ENCODE results near the gene EARS2.

DNA sequence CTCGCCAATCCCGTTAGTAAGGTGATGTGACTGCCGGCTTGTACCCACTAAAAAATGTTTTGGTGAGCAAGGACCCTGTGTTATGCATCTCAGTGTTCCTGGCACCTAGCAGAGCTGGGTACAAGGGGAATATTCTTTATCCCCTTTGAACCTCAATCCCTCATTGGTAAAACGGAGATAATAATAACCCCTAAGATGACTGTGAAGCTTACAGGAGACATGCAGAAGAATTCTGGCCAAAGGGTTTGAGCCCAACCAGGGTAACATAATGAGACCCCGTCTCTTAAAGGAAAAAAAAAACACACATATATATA is 47.8 kb downstream of the EARS2 start:
- TF ChIP-seq ATF1 (CRISPR knock-in tag; IDR thresholded peaks at IDR 0.05) (no peak), CREM (CRISPR knock-in tag; IDR thresholded peaks at IDR 0.05) (no peak)
- TF ChIP-seq, protein P1, sequence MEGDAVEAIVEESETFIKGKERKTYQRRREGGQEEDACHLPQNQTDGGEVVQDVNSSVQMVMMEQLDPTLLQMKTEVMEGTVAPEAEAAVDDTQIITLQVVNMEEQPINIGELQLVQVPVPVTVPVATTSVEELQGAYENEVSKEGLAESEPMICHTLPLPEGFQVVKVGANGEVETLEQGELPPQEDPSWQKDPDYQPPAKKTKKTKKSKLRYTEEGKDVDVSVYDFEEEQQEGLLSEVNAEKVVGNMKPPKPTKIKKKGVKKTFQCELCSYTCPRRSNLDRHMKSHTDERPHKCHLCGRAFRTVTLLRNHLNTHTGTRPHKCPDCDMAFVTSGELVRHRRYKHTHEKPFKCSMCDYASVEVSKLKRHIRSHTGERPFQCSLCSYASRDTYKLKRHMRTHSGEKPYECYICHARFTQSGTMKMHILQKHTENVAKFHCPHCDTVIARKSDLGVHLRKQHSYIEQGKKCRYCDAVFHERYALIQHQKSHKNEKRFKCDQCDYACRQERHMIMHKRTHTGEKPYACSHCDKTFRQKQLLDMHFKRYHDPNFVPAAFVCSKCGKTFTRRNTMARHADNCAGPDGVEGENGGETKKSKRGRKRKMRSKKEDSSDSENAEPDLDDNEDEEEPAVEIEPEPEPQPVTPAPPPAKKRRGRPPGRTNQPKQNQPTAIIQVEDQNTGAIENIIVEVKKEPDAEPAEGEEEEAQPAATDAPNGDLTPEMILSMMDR (IDR thresholded peaks at IDR 0.05), result no peak
- TF ChIP-seq, protein P2, sequence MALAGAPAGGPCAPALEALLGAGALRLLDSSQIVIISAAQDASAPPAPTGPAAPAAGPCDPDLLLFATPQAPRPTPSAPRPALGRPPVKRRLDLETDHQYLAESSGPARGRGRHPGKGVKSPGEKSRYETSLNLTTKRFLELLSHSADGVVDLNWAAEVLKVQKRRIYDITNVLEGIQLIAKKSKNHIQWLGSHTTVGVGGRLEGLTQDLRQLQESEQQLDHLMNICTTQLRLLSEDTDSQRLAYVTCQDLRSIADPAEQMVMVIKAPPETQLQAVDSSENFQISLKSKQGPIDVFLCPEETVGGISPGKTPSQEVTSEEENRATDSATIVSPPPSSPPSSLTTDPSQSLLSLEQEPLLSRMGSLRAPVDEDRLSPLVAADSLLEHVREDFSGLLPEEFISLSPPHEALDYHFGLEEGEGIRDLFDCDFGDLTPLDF (CRISPR knock-in tag; IDR thresholded peaks at IDR 0.05), result no peak

All from WTC11 (cell line).